ENCODE measurements around the gene MATN1. TPM values are rescaled to one million over a fixed set of nuclear protein-coding genes. Genes with fewer than 3 reads are reported as not detected.

The MATN1 gene
- total RNA-seq, 1 experiment from 2014 or later, result not detected

DNA sequence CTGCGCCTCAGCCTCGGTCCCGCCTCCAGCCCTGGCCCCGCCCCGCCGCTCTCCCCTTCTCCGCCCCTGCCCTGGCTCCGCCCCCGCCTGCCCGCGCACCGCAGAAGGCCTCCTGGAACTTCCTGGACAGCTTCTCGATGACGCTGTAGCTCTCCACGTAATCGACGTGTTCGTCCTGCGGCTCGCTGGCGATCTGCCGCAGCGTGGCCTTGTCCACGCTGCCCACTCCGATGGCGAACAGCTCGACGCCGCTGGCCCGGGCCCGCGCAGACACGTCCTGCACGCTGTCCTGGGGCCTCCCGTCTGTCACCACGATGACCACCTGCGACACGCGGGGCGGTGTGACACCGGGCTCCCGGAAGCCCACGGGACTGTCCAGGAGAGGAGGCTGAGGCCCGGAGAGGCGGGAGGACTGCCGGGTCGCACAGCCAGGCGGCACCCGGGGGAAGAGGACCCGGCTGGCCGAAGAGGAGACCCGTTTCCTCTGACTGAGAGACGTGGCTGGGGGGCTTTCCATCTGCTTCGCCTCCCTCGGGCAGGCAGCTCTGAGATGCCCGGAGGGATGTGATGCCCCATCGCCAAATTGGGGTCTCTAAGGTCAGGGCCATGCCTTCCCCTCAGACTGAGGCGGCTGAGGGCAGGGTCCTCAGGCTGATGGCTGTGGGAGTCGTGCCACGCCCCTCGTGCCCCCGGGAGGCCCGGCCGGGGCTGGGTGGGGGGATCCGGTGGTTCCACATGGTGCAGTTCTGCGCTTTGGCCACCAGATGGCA, 4.6 kb downstream of the MATN1 start:
- DNase-seq (ENCODE audit: low spot score), result peak; percentile 82

DNA sequence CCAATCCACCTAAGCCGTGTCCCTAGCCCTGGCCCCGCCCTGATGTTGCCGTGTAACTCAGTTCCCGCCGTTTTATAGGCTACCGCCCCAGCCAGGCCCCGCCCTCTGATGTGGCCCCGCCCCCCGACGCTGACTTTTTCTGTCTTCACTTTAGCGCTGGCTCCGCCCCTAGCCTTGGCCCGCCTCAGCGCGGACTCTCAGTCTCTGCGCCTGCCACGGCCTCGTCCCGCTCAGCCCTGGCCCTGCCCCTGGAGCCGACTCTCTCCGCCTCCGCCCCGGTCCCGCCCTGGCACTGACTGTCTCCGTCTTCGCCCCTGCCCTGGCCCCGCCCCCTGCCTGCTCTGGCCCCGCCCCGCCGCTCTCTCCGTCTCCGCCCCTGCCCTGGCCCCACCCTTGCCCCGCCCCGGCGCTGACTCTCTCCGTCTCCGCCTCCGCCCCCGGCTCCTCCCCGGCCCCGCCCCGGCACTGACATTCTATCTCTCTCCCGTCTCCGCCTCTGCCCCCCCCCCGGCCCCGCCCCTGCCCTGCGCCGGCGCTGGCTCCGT, 5.2 kb downstream of the MATN1 start:
- DNase-seq (ENCODE audit: low spot score), result peak; percentile 88

DNA sequence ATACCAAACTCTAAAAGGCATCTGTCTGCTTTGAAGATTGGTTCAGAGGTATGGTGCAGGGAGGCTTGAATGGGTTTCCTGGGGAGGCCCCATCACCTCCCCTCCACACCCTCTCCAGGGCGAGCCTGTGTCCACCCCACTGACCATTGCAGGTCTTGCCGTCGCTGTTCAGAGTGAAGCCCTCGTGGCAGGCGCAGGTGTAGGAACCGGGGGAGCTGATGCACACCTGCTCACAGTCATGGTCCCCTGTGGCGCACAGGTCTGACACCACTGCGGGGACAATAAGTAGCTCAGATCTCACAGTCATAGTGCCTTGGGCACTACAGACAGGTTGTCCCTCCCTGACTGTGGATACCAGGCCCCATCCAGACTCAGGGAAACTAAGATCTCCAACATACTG, 6.7 kb downstream of the MATN1 start:
- DNase-seq (ENCODE audit: low spot score), result no peak

DNA sequence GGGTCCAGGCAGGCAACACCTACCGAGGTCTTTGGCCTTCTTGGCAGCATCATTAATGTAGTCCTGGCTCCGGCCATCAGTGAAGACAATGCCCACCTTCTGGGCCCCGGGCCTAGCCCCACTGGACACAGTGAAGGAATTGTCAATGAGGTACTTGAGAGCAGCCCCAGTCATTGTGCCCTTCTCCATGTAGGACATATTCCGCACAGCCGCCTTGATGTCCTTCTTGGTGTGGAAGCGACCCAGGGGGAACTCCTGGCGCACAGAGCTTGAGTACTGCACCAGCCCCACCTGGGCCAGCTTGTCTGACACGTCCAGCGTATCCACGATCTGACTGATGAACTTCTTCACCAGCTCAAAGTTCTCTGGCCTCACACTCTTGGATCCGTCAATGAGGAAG, 7.5 kb downstream of the MATN1 start:
- no peak for DNase-seq (ENCODE audit: low spot score)

DNA sequence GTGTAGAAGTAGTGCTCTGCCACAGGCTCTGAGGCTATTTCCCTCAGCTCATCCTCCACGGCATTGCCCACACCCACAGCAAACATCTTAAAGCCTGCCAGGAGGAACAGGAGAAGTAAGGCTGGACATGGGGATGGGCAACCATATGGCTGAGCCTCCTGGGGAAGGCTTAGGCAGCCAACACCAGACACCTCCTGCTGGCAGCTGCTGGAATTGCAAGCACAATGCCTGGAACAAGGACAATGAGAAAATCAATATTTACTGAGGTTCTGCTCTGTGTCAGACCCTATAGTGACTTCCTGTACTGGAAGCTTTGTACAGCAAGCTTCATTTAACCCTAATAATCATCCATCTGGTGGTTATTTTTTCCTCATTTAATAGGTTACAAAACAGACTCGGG, 8.2 kb downstream of the MATN1 start:
- no peak for DNase-seq (ENCODE audit: low spot score)

DNA sequence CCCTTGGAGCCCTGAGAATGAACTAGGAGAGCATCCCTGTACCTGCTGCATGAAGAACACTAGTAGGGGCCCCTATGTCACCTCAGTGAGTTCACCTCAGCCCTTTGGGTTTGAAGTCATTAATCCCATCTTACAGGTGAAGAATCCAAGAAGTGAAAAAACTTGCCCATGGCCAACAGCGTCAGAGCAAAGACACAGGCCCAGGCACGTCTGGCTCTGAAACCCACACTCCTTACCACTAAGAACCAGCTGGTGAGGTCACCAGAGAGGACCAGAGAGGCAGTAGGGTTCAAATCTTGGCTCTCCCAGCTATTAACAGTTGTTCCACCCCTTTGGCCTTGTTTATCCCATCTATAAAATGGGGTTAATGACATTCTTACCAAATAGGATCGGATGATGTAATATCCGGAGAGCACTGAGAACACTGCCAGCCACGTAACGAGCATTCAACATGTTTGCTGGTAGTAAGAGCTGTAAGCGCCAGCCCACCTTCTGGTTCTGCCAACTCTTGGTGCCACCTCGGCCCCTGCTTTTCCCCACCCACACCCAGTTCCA, 8.8 kb downstream of the MATN1 start:
- no peak for DNase-seq (ENCODE audit: low spot score)

DNA sequence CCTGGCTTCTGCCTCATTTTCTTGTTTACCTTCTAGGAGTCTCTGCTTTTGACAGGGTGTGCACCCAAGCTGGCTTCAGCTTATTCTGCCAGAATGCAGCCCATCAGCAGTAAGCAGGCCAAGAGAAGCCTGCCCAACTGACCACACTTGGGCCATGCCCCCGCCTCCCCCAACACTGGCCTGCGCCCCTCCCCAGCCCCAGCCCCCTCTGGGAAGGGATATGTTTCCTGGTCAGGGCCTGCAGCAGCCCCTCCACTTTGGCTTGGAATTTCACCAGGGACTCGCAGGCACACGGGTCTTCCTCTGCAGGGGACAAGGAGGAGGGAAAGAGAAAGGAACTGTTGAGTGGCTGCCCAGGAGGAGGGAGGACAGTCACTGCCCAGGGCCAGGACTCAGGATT, 9.4 kb downstream of the MATN1 start:
- DNase-seq (ENCODE audit: low spot score), result no peak

DNA sequence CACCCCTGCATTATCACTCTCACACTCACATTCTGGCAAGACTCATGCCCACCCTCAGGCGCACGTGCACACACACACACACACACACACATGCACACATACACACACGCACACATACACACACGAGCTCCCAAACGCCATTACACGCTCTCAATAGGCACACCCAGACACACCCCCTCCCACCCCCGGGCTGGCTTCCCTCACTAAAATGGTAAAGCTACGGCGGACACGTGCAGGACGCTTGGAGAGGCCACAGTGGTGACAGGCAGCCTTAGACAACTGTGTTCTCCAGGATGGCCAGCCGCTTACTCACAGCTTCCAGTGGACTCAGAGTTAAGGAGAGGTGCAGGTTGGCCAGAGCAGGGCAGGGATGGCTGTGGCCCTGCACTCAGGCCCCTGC, 10.1 kb downstream of the MATN1 start:
- no peak for DNase-seq (ENCODE audit: low spot score)

DNA sequence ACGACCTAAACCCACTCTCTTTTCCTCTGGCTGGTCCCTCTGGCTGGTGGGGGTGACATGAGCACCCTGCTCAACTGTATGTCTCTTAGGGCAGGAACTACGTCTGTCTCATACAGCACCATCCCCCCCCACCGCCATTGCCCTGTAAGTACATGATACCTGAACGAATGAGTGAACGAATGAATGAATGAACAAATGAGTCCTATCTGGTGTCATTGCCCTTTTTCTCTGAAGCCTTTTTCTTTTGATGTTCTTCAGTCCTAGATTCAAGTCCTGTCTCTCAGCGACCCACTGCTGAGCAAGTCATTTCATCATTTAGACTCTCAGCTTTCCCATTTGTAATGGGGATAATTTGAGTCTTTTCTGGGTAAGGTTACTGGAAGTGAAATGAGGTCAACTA, 10.8 kb downstream of the MATN1 start:
- no peak for DNase-seq (ENCODE audit: low spot score)

DNA sequence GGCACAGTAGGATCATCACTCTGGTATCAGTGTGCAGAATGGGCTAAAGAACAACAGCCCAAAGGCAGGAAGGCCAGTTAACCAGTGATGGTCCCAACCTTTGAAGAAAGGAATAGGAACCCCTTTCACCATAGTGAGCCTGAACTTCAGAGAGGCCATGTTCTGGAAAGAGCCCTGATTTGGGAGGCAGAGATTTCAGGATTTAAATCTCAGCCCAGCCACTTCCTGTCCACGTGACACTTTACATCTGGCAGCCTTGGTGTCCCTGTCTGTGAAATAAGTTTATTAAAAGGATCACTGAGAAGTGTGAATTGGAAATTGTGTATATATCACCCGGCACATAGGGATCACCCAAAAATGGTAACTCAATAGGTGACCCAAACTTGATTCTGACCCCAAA, 13.0 kb downstream of the MATN1 start:
- no peak for DNase-seq (ENCODE audit: low spot score)

DNA sequence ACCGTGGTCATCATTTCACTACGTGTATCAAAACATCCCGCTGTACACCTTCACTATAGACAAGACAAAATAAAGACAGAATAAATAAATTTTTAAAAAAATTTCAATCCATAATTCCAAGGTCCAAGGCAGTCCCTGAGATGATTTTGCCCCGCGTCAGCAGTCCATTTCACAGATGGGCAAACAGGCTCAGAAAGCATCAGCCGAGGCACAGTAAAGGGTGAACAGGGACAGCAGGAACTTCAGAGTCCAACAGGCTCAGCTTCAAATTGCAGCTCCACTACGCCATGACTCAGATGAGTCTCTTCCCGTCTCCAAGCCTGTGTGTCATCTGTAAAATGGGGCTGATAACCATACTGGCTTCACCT, 15.0 kb downstream of the MATN1 start:
- no peak for DNase-seq (ENCODE audit: low spot score)

DNA sequence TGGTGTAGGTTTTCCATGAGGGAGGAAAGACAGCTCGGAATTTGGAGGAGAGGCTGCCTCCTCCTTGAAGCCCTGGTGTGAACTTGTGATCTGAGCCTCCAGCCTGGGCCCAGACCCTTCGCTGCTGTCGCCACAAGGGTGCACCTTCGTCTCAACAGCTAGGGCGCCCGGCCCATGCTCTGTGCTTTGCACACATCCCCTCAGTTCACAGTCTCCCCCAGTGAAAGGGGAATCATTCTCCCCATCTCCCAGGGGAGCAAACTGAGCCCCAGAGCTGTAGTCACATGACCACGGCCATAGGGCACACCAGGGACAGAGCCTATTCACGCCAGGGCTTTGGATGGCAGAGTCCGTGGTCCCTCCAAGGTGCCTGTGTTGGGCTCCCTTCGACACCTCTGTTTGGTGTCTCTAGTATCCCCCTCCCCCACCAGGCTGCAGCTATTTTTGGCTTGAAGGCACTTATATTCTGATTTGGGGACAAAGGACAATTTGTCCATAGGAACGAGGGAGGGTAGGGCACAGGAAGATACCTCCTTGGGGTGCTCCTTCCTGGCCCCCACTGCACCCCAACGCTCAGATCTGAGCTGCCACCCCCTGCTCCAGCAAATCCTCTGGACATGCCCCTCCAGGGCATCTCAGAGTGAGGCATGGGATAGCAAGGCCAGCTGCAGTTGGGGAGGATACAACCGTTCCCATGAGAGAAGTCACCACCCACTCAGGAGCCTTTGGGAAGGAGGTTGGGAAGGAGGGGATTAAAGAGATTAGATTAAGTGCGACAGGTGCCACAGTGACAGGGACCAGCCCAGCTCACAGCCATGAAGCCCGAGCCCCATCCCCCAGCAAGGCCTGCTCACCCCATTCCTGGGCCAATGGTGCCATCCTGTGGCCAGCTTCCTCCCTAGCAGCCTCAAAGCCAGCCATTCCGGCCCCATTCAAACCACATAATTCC, 15.7 kb downstream of the MATN1 start:
- peak; percentile 52 for DNase-seq (ENCODE audit: low spot score)

DNA sequence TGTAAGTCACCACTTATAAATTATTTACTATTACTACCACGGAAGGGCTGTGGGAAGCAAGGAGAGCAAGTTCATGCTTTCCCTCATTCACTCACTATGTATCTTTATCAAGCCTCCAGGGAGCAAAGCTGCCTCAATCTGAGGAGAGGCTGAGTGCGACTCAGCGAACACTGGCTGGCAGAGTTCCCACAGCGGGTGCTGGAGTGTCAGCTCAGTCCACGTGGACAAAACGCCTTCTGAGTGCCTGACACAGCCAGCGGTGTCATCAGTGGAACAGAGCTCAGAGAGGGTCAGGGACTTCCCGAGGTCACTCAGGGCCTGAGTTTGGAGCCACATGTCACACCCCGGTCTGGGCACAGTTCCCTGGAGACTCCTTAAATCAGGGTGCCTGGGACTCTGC, 16.9 kb downstream of the MATN1 start:
- peak; percentile 13 for DNase-seq (ENCODE audit: low spot score)

DNA sequence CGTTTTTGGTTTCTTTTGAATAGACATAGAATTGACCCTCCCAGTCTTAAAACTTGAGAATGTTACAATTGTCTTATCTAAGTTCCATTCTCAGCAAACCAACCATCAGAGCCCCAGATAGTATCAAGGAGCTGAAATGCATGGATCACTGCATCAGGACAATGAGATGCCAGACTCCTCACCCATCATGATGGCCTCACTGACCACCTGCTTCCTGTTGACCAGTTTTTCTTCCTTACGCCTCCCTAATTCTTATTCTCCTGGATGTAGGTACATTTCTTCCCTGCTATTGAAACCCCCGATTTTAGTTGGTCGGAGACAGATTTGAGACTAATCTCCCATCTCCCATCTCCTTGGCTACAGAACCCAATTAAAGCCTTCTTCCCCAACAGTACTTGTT, 17.7 kb downstream of the MATN1 start:
- no peak for DNase-seq (ENCODE audit: low spot score)

DNA sequence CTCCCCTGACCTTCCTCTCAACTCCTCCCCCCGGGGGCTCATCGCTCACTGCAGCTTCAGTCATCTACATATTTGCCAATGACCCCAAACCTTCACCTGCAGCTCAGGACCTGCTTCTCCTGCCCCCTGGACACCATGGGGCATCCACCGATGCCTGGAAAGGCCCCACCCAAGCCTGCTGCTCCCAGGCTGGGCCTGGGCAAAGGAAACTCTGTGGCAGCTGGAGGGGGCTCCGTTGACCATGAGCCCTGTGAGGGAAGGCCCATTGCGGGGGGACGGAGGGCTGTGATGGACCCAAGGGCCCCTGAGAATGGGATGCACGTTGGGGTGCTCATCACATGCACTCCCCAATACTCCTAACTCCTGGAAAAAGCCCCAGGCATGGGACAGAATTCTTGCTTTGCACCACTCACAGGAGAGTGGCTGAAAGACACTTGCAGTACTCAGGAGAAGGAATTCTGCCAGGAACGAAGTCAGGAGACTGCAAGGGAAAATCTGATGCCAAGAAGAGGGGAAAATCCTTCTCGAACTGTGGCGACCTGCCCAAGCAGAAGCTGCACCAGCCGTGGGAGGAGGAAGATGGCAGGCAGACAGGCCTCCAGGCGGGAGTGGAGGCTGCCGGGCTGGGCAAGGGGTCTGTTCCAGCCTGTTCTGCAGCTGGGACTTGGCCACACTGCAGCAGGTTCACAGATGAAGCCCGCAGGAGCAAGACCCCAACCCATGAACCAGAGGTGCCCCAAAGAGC, 18.4 kb downstream of the MATN1 start:
- no peak for DNase-seq (ENCODE audit: low spot score)

DNA sequence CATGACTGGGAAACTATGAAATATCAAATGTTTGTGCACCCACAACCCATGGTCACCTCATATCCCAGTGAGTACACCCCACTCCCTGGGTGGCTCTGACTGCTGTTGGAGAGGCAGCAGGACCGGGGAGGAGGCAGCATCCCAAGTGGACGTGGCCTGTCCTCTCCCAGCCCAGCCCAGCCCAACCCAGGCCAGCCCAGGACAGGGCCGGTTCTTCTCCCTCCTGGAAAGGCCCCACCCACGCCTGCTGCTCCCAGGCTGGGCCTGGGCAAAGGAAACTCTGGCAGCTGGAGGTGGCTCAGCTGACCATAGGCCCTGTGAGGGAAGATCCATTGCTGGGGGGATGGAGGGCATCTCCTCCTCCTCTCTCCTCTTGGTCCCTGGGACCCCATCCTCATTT, 19.1 kb downstream of the MATN1 start:
- DNase-seq (ENCODE audit: low spot score), result no peak

DNA sequence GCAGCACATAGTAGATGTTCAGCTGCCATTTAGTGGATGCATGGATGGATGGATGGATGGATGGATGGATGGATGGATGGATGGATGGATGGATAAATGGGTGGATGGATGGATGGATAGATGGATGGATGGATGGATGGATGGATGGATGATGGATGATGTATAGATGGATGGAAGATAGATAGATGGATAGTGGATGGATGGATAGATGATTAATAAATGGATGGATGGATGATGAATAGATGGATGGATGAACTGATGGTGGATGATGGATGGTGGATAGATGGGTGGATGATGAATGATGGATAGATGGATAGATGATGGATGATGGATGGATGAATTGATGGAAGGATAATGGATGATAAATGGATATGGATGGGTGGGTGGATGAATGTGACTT, 20.6 kb downstream of the MATN1 start:
- no peak for DNase-seq (ENCODE audit: low spot score)

DNA sequence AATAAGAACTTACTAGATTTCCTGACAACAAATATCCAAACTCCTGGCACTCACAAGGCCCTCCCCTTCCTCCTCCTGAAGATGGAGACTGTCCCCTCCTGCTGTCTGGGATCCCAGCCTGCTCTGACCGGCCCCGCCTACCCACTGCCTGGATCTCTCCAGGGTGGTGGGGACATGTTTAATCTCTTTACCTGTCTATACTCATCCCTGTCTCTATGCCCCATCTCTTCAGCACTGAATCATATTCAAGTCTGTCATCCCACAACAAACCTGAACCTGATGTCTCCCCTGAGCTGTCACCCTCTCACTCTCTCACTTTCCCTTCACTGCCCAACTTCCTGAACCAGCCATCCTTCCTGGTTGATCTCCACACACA, 22.1 kb downstream of the MATN1 start:
- DNase-seq (ENCODE audit: low spot score), result no peak

DNA sequence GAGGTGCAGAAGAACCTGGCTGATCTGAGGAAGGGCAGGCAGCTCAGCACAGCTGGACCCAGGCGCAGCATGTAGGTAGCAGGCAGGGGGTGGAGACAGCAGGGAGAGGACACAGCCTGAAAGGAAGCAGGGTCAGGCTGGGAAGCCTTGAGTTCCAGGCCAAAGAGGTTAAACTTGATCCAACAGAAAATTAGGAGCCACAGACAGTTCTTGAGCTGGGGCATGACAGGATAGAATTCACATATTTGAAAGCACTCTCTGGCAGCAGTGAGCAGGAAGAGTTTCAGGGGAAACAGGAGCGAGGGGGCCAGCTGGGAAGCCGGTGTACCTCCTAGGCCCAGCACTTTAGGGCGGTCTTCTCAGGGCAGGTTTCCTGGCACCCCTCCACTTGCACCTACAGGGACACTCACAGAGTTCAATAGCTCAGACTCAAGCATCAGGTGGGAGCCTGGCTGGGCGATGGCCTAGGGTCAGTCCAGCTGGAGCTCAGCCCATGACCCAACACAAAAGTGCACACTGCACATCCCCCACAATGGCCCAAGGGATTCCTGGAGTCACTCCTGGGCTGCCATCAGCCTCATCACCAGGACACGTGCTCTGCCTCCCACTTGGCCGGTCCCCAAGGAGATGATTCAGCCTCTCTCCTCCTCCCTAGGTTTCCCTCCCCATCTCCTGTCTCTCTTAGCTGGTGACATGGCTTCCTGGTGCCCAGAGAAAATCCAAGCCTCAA, 22.7 kb downstream of the MATN1 start:
- peak; percentile 87 for DNase-seq (ENCODE audit: low spot score)

DNA sequence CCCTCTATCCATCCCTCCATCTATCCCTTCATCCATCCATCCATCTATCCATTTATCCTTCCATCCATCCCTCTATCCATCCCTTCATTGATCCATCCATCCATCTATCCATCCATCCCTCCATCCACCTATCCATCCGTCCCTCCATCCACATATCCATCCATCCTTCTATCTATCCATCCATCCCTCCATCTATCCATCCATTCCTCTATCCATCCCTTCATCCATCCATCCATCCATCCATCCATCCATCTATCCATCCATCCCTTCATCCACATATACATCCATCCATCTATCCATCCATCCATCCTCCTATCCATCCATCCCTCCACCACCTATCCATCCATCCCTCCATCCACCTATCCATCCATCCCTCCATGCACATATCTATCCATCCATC, 23.6 kb downstream of the MATN1 start:
- DNase-seq (ENCODE audit: low spot score), result no peak

DNA sequence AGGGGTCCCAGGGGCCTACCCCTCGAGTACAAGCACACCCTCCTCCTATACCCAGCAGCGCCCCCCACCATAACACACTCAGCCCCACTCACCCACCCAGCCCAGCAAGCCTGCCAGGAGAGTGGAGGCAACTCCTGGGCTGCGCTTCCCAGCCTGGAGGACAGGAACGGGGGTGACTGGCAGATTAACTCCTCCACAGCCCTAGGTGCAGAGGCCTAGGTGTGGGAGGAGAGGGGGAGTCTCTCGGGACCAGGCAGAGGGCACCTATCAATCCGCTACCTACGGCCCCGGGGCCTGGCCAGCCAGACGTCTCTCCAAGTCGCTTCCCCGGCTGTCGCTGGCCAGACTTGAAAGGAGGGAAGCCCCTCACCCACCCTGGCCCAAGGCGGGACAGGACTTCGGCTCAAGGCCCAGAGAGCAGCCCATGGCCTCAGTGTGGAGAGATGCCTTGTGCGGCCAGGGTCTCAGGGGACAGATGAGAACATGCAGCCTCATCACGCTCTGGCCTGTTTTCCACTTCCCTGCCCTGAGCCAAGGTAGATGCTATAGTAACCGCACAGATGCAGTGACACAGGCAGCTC, 24.9 kb downstream of the MATN1 start:
- DNase-seq (ENCODE audit: low spot score), result no peak
